Ishikawa (cell line): Measurements from ENCODE around the gene RASAL2.

Source experiments
- CEBPB ChIP-seq: IDR thresholded peaks from 2 replicates; pipeline ENCODE4 v1.6.1; 2012
- CREB1 ChIP-seq: IDR thresholded peaks from 2 replicates; pipeline ENCODE4 v1.6.1; 2012; ENCODE audit warnings: low read depth
- EP300 ChIP-seq: IDR thresholded peaks from 2 replicates; pipeline ENCODE4 v1.6.1; 2012; ENCODE audit warnings: borderline replicate concordance
- MAX ChIP-seq: IDR thresholded peaks from 2 replicates; pipeline ENCODE4 v1.6.1; 2012
- NFIC ChIP-seq: IDR thresholded peaks from 2 replicates; pipeline ENCODE4 v1.6.1; 2012
- RAD21 ChIP-seq: IDR thresholded peaks from 2 replicates; pipeline ENCODE4 v1.6.1; 2012; ENCODE audit warnings: low read depth
- REST ChIP-seq: IDR thresholded peaks from 2 replicates; pipeline ENCODE4 v1.6.1; 2012; ENCODE audit warnings: low read depth, mild to moderate bottlenecking
- TAF1 ChIP-seq: IDR thresholded peaks from 2 replicates; pipeline ENCODE4 v1.6.1; 2012; ENCODE audit warnings: low read depth, mild to moderate bottlenecking
- TCF12 ChIP-seq: IDR thresholded peaks from 2 replicates; pipeline ENCODE4 v1.6.1; 2012; ENCODE audit warnings: low read depth
- TEAD4 ChIP-seq: IDR thresholded peaks from 2 replicates; pipeline ENCODE4 v1.6.1; 2012
- YY1 ChIP-seq: IDR thresholded peaks from 2 replicates; pipeline ENCODE4 v1.6.1; 2012; ENCODE audit warnings: low read depth
- ZBTB7A ChIP-seq: IDR thresholded peaks from 2 replicates; pipeline ENCODE4 v1.6.1; 2012; ENCODE audit warnings: low read depth

- TF ChIP-seq MAX (no peak), YY1 (no peak), TAF1 (no peak), CREB1 (no peak), RAD21 (no peak), CEBPB (no peak), EP300 (no peak), TCF12 (no peak), NFIC (no peak), REST (no peak), ZBTB7A (no peak), TEAD4 (no peak)
Observed at GRCh38 chr1:178101266-178101630, 7.3 kb downstream of the RASAL2 start.
